ENCODE data around the gene GPR39. TPM values are rescaled to one million over a fixed set of nuclear protein-coding genes. Genes with fewer than 3 reads are reported as not detected.
A peak's percentile ranks its signal among the peaks of the same experiment; 100 is the strongest.

Gene GPR39
- total and polyA plus RNA-seq, 2 donors (not counting 1 experiment from before 2014, with no cell fraction given): 1.00 to 1.3 TPM

GRCh38 chr2:132415915-132416722, 486 bp upstream of the GPR39 start:
- H4K20me1 ChIP-seq (ENCODE audit: control insufficient read depth, extremely low read depth, insufficient read depth, low read length): no peaks in the 10 kb centered on the region
- no peaks in the 10 kb centered on the region for H3K79me2 ChIP-seq (ENCODE audit: control insufficient read depth, insufficient read depth, low read length)
- H3K27ac ChIP-seq (ENCODE audit: insufficient read depth, low read length): peak overlapping the region; percentile 76
- H3K27me3 ChIP-seq (ENCODE audit: control insufficient read depth, insufficient read depth, low read length): no peaks in the 10 kb centered on the region
- no peaks in the 10 kb centered on the region for H3K9me3 ChIP-seq (ENCODE audit: control insufficient read depth, insufficient read depth, low read depth, low read length)
- peak overlapping the region; percentile 60 for H3K9ac ChIP-seq (ENCODE audit: insufficient read depth, low read length)
- peak overlapping the region; percentile 22 for H2AFZ ChIP-seq (ENCODE audit: low read length)
- TF ChIP-seq CTCF (conservative IDR thresholded peaks at IDR 0.05 in 1 of 2, IDR thresholded peaks at IDR 0.05 in 1 of 2; ENCODE audit: low read depth in 1 of 2, low read length in 2 of 2): no peak
- no peak for TF ChIP-seq EZH2 (IDR thresholded peaks at IDR 0.05; ENCODE audit: low read length, missing control alignments)
- no peaks in the 10 kb centered on the region for H3K36me3 ChIP-seq (ENCODE audit: control insufficient read depth, insufficient read depth, low read length)
- peak; percentile 96 to 99 for DNase-seq (ENCODE audit: low read depth in 2 of 2)
- H3K4me2 ChIP-seq (ENCODE audit: extremely low read depth, insufficient read depth, low read length): peak overlapping the region; percentile 61
- peak overlapping the region; percentile 22 to 59 (median 29) for H3K4me3 ChIP-seq (replicated peaks in 1 of 4; ENCODE audit: control extremely low read depth in 1 of 4, insufficient read depth in 1 of 4, low read depth in 3 of 4, low read length in 4 of 4)
- H3K4me1 ChIP-seq (ENCODE audit: control insufficient read depth, extremely low read depth, insufficient read depth, low read length): peaks cover 5% of the 10 kb centered on the region

GRCh38 chr2:132417430-132418035, 928 bp downstream of the GPR39 start:
- no peaks in the 10 kb centered on the region for H3K79me2 ChIP-seq (ENCODE audit: control insufficient read depth, insufficient read depth, low read length)
- H3K4me1 ChIP-seq (ENCODE audit: control insufficient read depth, extremely low read depth, insufficient read depth, low read length): peaks cover 5% of the 10 kb centered on the region
- no peak overlapping the region for H3K9ac ChIP-seq (ENCODE audit: insufficient read depth, low read length)
- no peaks in the 10 kb centered on the region for H3K9me3 ChIP-seq (ENCODE audit: control insufficient read depth, insufficient read depth, low read depth, low read length)
- no peak overlapping the region for H2AFZ ChIP-seq (ENCODE audit: low read length)
- H3K36me3 ChIP-seq (ENCODE audit: control insufficient read depth, insufficient read depth, low read length): no peaks in the 10 kb centered on the region
- no peak for TF ChIP-seq EZH2 (IDR thresholded peaks at IDR 0.05; ENCODE audit: low read length, missing control alignments)
- TF ChIP-seq CTCF (conservative IDR thresholded peaks at IDR 0.05 in 1 of 2, IDR thresholded peaks at IDR 0.05 in 1 of 2; ENCODE audit: low read depth in 1 of 2, low read length in 2 of 2): no peak
- no peaks in the 10 kb centered on the region for H4K20me1 ChIP-seq (ENCODE audit: control insufficient read depth, extremely low read depth, insufficient read depth, low read length)
- H3K4me2 ChIP-seq (ENCODE audit: extremely low read depth, insufficient read depth, low read length): no peak overlapping the region
- H3K4me3 ChIP-seq (replicated peaks in 1 of 4; ENCODE audit: control extremely low read depth in 1 of 4, insufficient read depth in 1 of 4, low read depth in 3 of 4, low read length in 4 of 4): no peak overlapping the region
- H3K27ac ChIP-seq (ENCODE audit: insufficient read depth, low read length): no peak overlapping the region
- no peaks in the 10 kb centered on the region for H3K27me3 ChIP-seq (ENCODE audit: control insufficient read depth, insufficient read depth, low read length)
- no peak for DNase-seq (ENCODE audit: low read depth in 2 of 2)

GRCh38 chr2:132419235-132419634, 2.6 kb downstream of the GPR39 start:
- H3K4me3 ChIP-seq (replicated peaks in 1 of 4; ENCODE audit: control extremely low read depth in 1 of 4, insufficient read depth in 1 of 4, low read depth in 3 of 4, low read length in 4 of 4): no peak overlapping the region

More at GRCh38 chr2:132419235-132419634, 2.6 kb downstream of the GPR39 start:
- no peaks in the 10 kb centered on the region for H3K27me3 ChIP-seq (ENCODE audit: control insufficient read depth, insufficient read depth, low read length)
- H2AFZ ChIP-seq (ENCODE audit: low read length): no peak overlapping the region
- no peaks in the 10 kb centered on the region for H3K36me3 ChIP-seq (ENCODE audit: control insufficient read depth, insufficient read depth, low read length)
- H4K20me1 ChIP-seq (ENCODE audit: control insufficient read depth, extremely low read depth, insufficient read depth, low read length): no peaks in the 10 kb centered on the region
- no peak for DNase-seq (ENCODE audit: low read depth in 2 of 2)
- peaks cover 5% of the 10 kb centered on the region for H3K4me1 ChIP-seq (ENCODE audit: control insufficient read depth, extremely low read depth, insufficient read depth, low read length)
- H3K4me2 ChIP-seq (ENCODE audit: extremely low read depth, insufficient read depth, low read length): no peak overlapping the region
- no peak overlapping the region for H3K9ac ChIP-seq (ENCODE audit: insufficient read depth, low read length)
- H3K9me3 ChIP-seq (ENCODE audit: control insufficient read depth, insufficient read depth, low read depth, low read length): no peaks in the 10 kb centered on the region
- no peak for TF ChIP-seq EZH2 (IDR thresholded peaks at IDR 0.05; ENCODE audit: low read length, missing control alignments)
- TF ChIP-seq CTCF (conservative IDR thresholded peaks at IDR 0.05 in 1 of 2, IDR thresholded peaks at IDR 0.05 in 1 of 2; ENCODE audit: low read depth in 1 of 2, low read length in 2 of 2): no peak
- H3K27ac ChIP-seq (ENCODE audit: insufficient read depth, low read length): no peak overlapping the region
- H3K79me2 ChIP-seq (ENCODE audit: control insufficient read depth, insufficient read depth, low read length): no peaks in the 10 kb centered on the region
